CD14-positive monocyte (primary cell): Measurements from ENCODE around the gene ROBO1. TPM values are rescaled to one million over a fixed set of nuclear protein-coding genes. Genes with fewer than 3 reads are reported as not detected.

ENCODE experiments used
- DNase-seq, 3 donors: peaks; one replicate each; pipeline ENCODE4 v3.0.0-alpha.2; 2011 to 2022
- H2AFZ ChIP-seq: 2 replicates; pipeline ENCODE4 v1.6.0; 2012; ENCODE audit warnings: mild to moderate bottlenecking, low read depth, low read length, inconsistent platforms; ENCODE audit not compliant: insufficient read depth, poor library complexity, severe bottlenecking
- H3K27ac ChIP-seq, 2 donors: 1 replicate in 1 of 2; 2 replicates in 1 of 2; pipeline ENCODE4 v1.5.1; 2012 to 2013; ENCODE audit warnings: low read length in 2 of 2, control low read depth in 1 of 2, inconsistent platforms in 1 of 2, low read depth in 1 of 2, mild to moderate bottlenecking in 1 of 2
- H3K27me3 ChIP-seq, 2 donors: one replicate each; pipeline versions ENCODE4 v1.6.0 to v1.6.1; 2011 to 2013; ENCODE audit warnings: low read length in 2 of 2; ENCODE audit not compliant: control insufficient read depth in 2 of 2, insufficient read depth in 2 of 2
- H3K36me3 ChIP-seq, 2 donors: replicated peaks in 1 of 2; 1 replicate in 1 of 2; 2 replicates in 1 of 2; pipeline versions ENCODE4 v1.5.1 to v1.6.1; 2012 to 2013; ENCODE audit warnings: low read length in 2 of 2, control low read depth in 1 of 2, inconsistent platforms in 1 of 2, mild to moderate bottlenecking in 1 of 2; ENCODE audit not compliant: insufficient read depth in 2 of 2, control insufficient read depth in 1 of 2
- H3K4me1 ChIP-seq, 2 donors: 1 replicate in 1 of 2; 2 replicates in 1 of 2; pipeline versions ENCODE4 v1.5.1 to v1.6.1; 2012 to 2013; ENCODE audit warnings: low read length in 2 of 2, control low read depth in 1 of 2, inconsistent platforms in 1 of 2, mild to moderate bottlenecking in 1 of 2, moderate library complexity in 1 of 2; ENCODE audit not compliant: insufficient read depth in 2 of 2, control insufficient read depth in 1 of 2
- H3K4me2 ChIP-seq: replicated peaks from 2 replicates; pipeline ENCODE3; 2012; ENCODE audit warnings: low read length, moderate library complexity, mild to moderate bottlenecking; ENCODE audit not compliant: poor library complexity, severe bottlenecking; ENCODE audit errors: extremely low read depth
- H3K4me3 ChIP-seq, 3 experiments: fragments of 200-600 bp in 1 of 3; sonication (generic) in 1 of 3; replicated peaks in 1 of 3; 1 replicate in 2 of 3; 2 replicates in 1 of 3; pipeline ENCODE4 v1.5.1; 2011 to 2013; ENCODE audit warnings: low read length in 3 of 3, mild to moderate bottlenecking in 3 of 3, control low read depth in 2 of 3, low read depth in 2 of 3, inconsistent platforms in 1 of 3, moderate library complexity in 1 of 3
- H3K79me2 ChIP-seq: 2 replicates; pipeline ENCODE4 v1.6.0; 2012; ENCODE audit warnings: mild to moderate bottlenecking, control low read depth, inconsistent platforms, low read length, moderate library complexity; ENCODE audit not compliant: insufficient read depth
- H3K9ac ChIP-seq: 2 replicates; pipeline ENCODE4 v1.6.0; 2017; ENCODE audit warnings: low read length, mild to moderate bottlenecking; ENCODE audit not compliant: insufficient read depth, poor library complexity, severe bottlenecking
- H3K9me3 ChIP-seq, 2 donors: replicated peaks in 1 of 2; 1 replicate in 1 of 2; 2 replicates in 1 of 2; pipeline versions ENCODE4 v1.5.1 to v1.6.1; 2012 to 2013; ENCODE audit warnings: low read length in 2 of 2, control low read depth in 1 of 2; ENCODE audit not compliant: control insufficient read depth in 1 of 2, insufficient read depth in 1 of 2
- H4K20me1 ChIP-seq: 2 replicates; pipeline ENCODE4 v1.6.0; 2012; ENCODE audit warnings: mild to moderate bottlenecking, low read length, control low read depth, moderate library complexity; ENCODE audit not compliant: insufficient read depth
- H3K27ac Mint-ChIP-seq, 7 donors: one replicate each; pipeline ENCODE4 v1.8.0; 2020; ENCODE audit warnings: mild to moderate bottlenecking in 7 of 7, mixed read lengths in 7 of 7, moderate library complexity in 6 of 7, inconsistent platforms in 2 of 7
- H3K27me3 Mint-ChIP-seq, 3 donors: one replicate each; pipeline ENCODE4 v1.8.0; 2021 to 2022; ENCODE audit warnings: low read depth in 3 of 3, mild to moderate bottlenecking in 3 of 3, mixed read lengths in 3 of 3, moderate library complexity in 3 of 3, inconsistent platforms in 1 of 3
- H3K36me3 Mint-ChIP-seq, 2 donors: one replicate each; pipeline ENCODE4 v1.8.0; 2020; ENCODE audit warnings: mixed read lengths in 2 of 2, inconsistent platforms in 1 of 2, mild to moderate bottlenecking in 1 of 2
- H3K4me1 Mint-ChIP-seq: one replicate; pipeline ENCODE4 v1.8.0; 2020; ENCODE audit warnings: mild to moderate bottlenecking, mixed read lengths
- H3K4me3 Mint-ChIP-seq, 2 donors: one replicate each; pipeline ENCODE4 v1.8.0; 2020; ENCODE audit warnings: mild to moderate bottlenecking in 2 of 2, mixed read lengths in 2 of 2, moderate library complexity in 1 of 2
- H3K9me3 Mint-ChIP-seq, 7 donors: one replicate each; pipeline ENCODE4 v1.8.0; 2020 to 2022; ENCODE audit warnings: mixed read lengths in 7 of 7, mild to moderate bottlenecking in 6 of 7, moderate library complexity in 6 of 7, inconsistent platforms in 2 of 7
- CTCF ChIP-seq: fragments of 200-600 bp; IDR thresholded peaks from one replicate; pipeline ENCODE4 v1.8.0; 2022; ENCODE audit warnings: antibody characterized with exemption, mild to moderate bottlenecking
- WGBS: methylation state at CpG from one replicate; pipeline ENCODE4 v1.1.5; 2013; ENCODE audit warnings: missing lambda C conversion rate; ENCODE audit not compliant: insufficient coverage; 5-methylcytosine and 5-hydroxymethylcytosine counted together
- intact Hi-C, 2 donors: fragments of 100-400 bp; cut with micrococcal nuclease; formaldehyde crosslinking; loops; one replicate each; pipeline versions ENCODE4 v1.15.0 to v1.15.1; 2023
- polyA plus RNA-seq, 3 donors: library from polyadenylated mRNA; depleted of rRNA in 1 of 3; unstranded in 2 of 3; stranded (reverse) in 1 of 3; fragments of 300-500 nt in 2 of 3; fragments of >200 nt in 1 of 3; fragmentation: Illumina TruSeq in 2 of 3; gene quantifications; 1 replicate in 2 of 3; 2 replicates in 1 of 3; pipeline ENCODE4 v1.2.3, GENCODE V29; 2012 to 2021

ROBO1 gene
- polyA plus RNA-seq, 3 donors = 0.09 to 0.10 TPM; not detected in 1

GRCh38 chr3:79810092-79810491 lies 42.3 kb upstream of the ROBO1 start:
- Histone ChIP-seq H3K4me2 (no peak overlapping the region), H2AFZ (no peak overlapping the region), H3K27me3 (no peaks in the 10 kb centered on the region), H4K20me1 (no peaks in the 10 kb centered on the region), H3K4me3 (no peak overlapping the region), H3K9ac (no peak overlapping the region), H3K79me2 (no peaks in the 10 kb centered on the region), H3K27ac (no peak overlapping the region), H3K4me1 (no peaks in the 10 kb centered on the region), H3K9me3 (no peaks in the 10 kb centered on the region), H3K36me3 (no peaks in the 10 kb centered on the region)
- whole genome bisulfite sequencing = no CpG with 5 or more reads among the region's 3 CpGs
- H3K4me3 Mint-ChIP-seq = no peak overlapping the region
- peaks cover 0 to 4% (median 0%) of the 10 kb centered on the region in 7 donors for H3K9me3 Mint-ChIP-seq
- H3K27me3 Mint-ChIP-seq = no peaks in the 10 kb centered on the region
- H3K4me1 Mint-ChIP-seq = no peaks in the 10 kb centered on the region
- H3K36me3 Mint-ChIP-seq = no peaks in the 10 kb centered on the region
- intact Hi-C loops = no loop called here
- DNase-seq = no peak
- H3K27ac Mint-ChIP-seq = no peak overlapping the region
- TF ChIP-seq CTCF = no peak

GRCh38 chr3:79809106-79809505 lies 41.3 kb upstream of the ROBO1 start:
- no peak for TF ChIP-seq CTCF
- Mint-ChIP-seq H3K27ac (no peak overlapping the region), H3K9me3 (peaks cover 0 to 3% (median 0%) of the 10 kb centered on the region in 7 donors), H3K4me1 (no peaks in the 10 kb centered on the region), H3K36me3 (no peaks in the 10 kb centered on the region), H3K27me3 (no peaks in the 10 kb centered on the region), H3K4me3 (no peak overlapping the region)
- H4K20me1 ChIP-seq = no peaks in the 10 kb centered on the region
- H3K79me2 ChIP-seq = no peaks in the 10 kb centered on the region
- no peaks in the 10 kb centered on the region for H3K36me3 ChIP-seq
- H3K4me3 ChIP-seq = no peak overlapping the region
- no peaks in the 10 kb centered on the region for H3K27me3 ChIP-seq
- H3K9me3 ChIP-seq = no peaks in the 10 kb centered on the region
- WGBS = no CpG with 5 or more reads among the region's 2 CpGs
- intact Hi-C loops = no loop called here
- no peak overlapping the region for H2AFZ ChIP-seq
- H3K27ac ChIP-seq = no peak overlapping the region
- no peak for DNase-seq
- H3K9ac ChIP-seq = no peak overlapping the region
- H3K4me2 ChIP-seq = no peak overlapping the region
- H3K4me1 ChIP-seq = no peaks in the 10 kb centered on the region
